ENCODE results near the gene MSANTD1. TPM values are rescaled to one million over a fixed set of nuclear protein-coding genes. Genes with fewer than 3 reads are reported as not detected.

Gene MSANTD1
- total and polyA plus RNA-seq, 10 of the 15 experiments (the other 5 are each of a cell fraction or from before 2014, with no cell fraction given) = 0.07 to 0.87 (median 0.22) TPM; not detected in 2

DNA sequence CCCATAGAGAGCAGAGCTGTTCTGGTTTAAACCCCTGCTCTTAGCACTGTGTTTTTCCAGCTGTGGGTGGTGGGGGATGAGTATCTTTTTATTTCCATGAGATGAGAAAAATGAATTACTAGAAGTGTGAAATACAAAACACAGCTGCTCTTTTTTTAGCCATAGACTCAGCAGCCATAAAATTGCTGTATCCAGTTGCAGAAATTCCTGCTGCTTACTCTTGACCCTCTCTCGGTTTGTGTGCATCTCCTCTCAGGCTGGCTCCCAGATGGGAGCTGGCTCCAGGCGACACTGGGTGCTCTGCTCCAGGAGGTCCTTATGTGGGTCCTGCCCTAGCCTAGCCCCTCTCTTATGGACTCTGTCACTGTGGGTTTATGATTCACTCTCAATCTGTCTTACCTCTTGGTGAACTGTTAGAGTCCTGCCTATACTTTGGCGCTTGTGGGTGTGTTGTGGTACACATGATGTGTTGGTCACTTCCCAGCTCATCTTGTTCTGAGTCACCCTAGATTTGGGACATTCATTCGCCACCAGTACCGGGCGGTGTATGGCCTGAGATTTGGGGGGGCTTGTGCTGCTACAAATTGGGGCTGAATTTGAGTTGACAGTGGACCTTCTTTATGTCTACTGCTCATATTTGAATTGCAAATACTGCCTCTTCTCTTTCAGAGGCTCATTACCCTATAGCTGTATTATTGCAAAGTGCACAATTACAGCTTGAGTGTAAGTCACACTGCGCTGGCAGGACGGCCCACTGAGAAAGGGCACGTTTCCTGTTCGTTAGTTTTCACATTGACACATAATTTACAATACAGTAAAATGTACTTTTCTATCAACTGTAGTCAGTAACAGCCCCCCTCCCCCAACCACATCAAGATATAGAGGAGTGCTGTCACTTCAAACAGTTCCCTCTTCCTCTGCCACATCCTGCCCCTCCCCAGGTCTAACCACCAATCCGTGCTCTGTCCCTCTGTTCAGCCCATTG is 46.9 kb upstream of the MSANTD1 start (continued):
- TF ChIP-seq, protein P1, sequence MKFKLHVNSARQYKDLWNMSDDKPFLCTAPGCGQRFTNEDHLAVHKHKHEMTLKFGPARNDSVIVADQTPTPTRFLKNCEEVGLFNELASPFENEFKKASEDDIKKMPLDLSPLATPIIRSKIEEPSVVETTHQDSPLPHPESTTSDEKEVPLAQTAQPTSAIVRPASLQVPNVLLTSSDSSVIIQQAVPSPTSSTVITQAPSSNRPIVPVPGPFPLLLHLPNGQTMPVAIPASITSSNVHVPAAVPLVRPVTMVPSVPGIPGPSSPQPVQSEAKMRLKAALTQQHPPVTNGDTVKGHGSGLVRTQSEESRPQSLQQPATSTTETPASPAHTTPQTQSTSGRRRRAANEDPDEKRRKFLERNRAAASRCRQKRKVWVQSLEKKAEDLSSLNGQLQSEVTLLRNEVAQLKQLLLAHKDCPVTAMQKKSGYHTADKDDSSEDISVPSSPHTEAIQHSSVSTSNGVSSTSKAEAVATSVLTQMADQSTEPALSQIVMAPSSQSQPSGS (IDR thresholded peaks at IDR 0.05; ENCODE audit: low read length) = 0 out of 2 replicates have a peak, but pooled peaks have one; percentile 35
- TF ChIP-seq, protein P2, sequence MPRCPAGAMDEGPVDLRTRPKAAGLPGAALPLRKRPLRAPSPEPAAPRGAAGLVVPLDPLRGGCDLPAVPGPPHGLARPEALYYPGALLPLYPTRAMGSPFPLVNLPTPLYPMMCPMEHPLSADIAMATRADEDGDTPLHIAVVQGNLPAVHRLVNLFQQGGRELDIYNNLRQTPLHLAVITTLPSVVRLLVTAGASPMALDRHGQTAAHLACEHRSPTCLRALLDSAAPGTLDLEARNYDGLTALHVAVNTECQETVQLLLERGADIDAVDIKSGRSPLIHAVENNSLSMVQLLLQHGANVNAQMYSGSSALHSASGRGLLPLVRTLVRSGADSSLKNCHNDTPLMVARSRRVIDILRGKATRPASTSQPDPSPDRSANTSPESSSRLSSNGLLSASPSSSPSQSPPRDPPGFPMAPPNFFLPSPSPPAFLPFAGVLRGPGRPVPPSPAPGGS (IDR thresholded peaks at IDR 0.05; ENCODE audit: borderline replicate concordance, insufficient read depth, low read depth, low read length, poor library complexity, severe bottlenecking) = no peak
- 0 out of 2 replicates have a peak, but pooled peaks have one; percentile 32 for TF ChIP-seq IKZF1 (conservative IDR thresholded peaks at IDR 0.05)
- peak; percentile 27; the same call in 1 of the 2 replicates for TF ChIP-seq DPF2 (IDR thresholded peaks at IDR 0.05)
- 0 out of 2 replicates have a peak, but pooled peaks have one; percentile 10 for TF ChIP-seq LARP7 (IDR thresholded peaks at IDR 0.05)
- TF ChIP-seq BMI1 (IDR thresholded peaks at IDR 0.05; ENCODE audit: borderline replicate concordance) = no peak
- TF ChIP-seq, protein P3, sequence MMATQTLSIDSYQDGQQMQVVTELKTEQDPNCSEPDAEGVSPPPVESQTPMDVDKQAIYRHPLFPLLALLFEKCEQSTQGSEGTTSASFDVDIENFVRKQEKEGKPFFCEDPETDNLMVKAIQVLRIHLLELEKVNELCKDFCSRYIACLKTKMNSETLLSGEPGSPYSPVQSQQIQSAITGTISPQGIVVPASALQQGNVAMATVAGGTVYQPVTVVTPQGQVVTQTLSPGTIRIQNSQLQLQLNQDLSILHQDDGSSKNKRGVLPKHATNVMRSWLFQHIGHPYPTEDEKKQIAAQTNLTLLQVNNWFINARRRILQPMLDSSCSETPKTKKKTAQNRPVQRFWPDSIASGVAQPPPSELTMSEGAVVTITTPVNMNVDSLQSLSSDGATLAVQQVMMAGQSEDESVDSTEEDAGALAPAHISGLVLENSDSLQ (IDR thresholded peaks at IDR 0.05) = peak; percentile 73
- TF ChIP-seq, protein P4, sequence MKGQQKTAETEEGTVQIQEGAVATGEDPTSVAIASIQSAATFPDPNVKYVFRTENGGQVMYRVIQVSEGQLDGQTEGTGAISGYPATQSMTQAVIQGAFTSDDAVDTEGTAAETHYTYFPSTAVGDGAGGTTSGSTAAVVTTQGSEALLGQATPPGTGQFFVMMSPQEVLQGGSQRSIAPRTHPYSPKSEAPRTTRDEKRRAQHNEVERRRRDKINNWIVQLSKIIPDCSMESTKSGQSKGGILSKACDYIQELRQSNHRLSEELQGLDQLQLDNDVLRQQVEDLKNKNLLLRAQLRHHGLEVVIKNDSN (IDR thresholded peaks at IDR 0.05; ENCODE audit: borderline replicate concordance, extremely low read length, insufficient read depth, low read depth, low read length) = no peak
- peak; percentile 45; the same call in 1 of the 2 replicates for TF ChIP-seq IRF4 (IDR thresholded peaks at IDR 0.05; ENCODE audit: low read depth, low read length)
- TF ChIP-seq JUND (IDR thresholded peaks at IDR 0.05; ENCODE audit: low read depth, low read length) = no peak
- no peak for TF ChIP-seq SMAD1 (IDR thresholded peaks at IDR 0.05; ENCODE audit: low read depth, partially characterized antibody)
- 0 out of 2 replicates have a peak, but pooled peaks have one; percentile 40 for TF ChIP-seq POLR2A (IDR thresholded peaks at IDR 0.05; ENCODE audit: low read depth, low read length)
- no peak for TF ChIP-seq TCF7 (IDR thresholded peaks at IDR 0.05; ENCODE audit: borderline replicate concordance)
